Stimulated activated CD4-positive, alpha-beta T cell treated with anti-CD3 and anti-CD28 coated beads, Interleukin-15, amount 100 ng/mL, for 24 hours (primary cell): ENCODE data around the gene NDUFB2.
A peak's percentile ranks its signal among the peaks of the same experiment; 100 is the strongest.
"Not testable (repeated sequence)": the region's sequence is repeated elsewhere in the genome, so short reads cannot be mapped to it uniquely, and the experiment has no call there.

Source experiments
- DNase-seq: peaks from one replicate; pipeline ENCODE4 v3.0.0-alpha.2; 2020

The NDUFB2 gene

DNA sequence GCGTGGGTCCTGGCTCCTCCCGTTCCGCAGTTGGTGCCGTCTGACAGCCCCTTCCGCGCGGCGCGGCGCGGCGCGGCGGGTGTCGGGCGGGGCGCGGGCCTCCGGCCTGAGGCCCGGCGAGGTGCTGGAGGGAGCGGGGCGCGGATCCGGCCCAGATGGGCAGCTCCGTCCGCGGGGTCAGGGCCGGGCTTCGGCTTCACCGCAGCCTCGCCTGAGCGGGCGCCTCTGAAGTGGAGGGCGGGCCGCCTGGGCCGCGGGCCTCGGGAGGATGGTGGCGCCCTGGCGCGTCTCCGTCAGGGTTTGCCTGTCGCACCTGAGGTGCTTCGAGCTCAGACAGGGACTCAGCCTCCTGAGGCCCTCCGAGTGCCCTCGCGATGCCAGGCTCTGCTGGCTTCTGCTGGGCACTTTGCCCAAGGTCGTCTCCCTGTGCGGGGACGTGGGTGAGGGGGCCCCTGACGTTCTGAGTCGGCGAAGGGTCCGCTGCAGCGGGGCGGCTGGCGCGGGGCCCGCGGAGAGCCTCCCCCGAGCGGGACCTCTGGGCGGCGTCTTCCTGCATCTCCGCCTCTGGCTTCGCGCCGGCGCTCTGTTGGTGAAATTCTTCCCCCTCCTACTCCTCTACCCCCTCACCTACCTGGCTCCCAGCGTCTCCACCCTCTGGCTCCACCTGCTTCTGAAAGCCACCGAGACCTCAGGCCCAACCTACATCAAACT lies 23.3 kb upstream of the NDUFB2 start:
- DNase-seq = peak; percentile 70

GRCh38 chr7:140673774-140674155 lies 22.7 kb upstream of the NDUFB2 start:
- no peak for DNase-seq

GRCh38 chr7:140674356-140674800 lies 22.1 kb upstream of the NDUFB2 start:
- no peak for DNase-seq

DNA sequence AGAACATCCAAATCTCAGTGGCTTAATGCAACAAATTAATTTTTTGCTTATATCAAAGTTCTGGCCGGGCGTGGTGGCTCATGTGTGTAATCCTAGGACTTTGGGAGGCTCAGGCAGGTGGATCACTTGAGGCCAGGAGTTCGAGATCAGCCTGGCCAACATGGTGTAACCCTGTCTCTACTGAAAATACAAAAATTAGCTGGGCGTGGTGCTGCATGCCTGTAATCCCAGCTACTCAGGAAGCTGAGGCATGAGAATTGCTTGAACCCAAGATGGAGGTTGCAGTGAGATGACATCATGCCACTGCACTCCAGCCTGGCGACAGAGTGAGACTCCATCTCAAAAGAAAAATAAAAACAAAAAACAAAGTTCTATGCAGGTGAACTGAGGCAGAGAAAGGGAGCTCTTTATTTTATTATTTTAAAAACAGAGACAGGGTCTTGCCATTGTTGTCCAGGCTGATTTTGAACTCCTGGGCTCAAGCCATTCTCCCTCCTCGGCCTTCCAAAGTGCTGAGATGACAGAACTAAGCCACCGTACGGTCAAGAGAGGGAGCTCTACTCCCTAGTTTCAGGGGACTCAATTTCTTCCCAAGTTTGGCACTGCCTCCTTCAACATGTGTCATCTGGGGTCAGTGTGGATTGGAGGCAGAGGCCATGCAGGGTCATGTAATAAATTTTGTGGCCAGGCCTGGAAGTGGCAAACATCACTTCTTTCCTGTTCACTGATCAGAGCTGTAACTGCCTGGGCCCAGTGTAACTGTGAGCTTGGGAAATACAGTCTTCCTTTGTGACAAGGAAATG lies 21.4 kb upstream of the NDUFB2 start:
- no peak for DNase-seq

DNA sequence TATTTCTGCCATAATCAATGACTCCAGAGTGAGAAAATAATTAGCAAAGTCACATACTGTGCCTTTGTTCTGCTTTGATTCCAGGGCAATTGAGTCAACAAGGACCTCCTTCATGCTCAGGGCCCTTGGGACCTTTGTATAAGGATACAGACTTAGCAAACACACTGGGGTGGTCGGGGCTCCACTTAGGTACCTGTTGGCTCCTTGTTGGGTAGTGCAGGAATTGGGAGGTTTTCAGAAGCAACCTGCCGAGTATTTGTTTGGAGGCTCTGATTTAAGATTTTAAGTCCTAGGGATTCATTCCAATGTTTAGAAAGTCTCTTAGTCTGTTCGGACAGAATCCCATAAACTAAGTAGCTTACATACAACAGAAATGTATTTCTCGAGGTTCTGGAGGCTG lies 20.8 kb upstream of the NDUFB2 start:
- no peak for DNase-seq

- no peak for DNase-seq
Measured at GRCh38 chr7:140676306-140676705, 20.2 kb upstream of the NDUFB2 start.

DNA sequence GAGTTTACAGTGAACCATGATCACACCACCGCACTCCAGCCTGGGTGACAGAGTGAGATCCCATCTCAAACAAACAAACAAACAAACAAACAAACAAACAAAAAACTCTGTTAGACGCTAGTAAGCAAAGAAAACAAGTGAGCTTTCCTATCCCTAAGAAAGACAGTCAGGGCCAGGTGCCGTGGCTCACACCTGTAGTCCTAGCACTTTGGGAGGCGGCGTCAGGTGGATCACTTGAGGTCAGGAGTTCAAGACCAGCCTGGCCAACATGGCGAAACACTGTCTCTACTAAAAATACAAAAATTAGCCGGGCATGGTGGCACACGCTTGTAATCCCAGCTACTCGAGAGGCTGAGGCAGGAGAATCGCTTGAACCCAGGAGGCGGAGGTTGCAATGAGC lies 19.6 kb upstream of the NDUFB2 start:
- DNase-seq = not testable (repeated sequence)

- no peak for DNase-seq
Measured at GRCh38 chr7:140677496-140677895, 19.0 kb upstream of the NDUFB2 start.

DNA sequence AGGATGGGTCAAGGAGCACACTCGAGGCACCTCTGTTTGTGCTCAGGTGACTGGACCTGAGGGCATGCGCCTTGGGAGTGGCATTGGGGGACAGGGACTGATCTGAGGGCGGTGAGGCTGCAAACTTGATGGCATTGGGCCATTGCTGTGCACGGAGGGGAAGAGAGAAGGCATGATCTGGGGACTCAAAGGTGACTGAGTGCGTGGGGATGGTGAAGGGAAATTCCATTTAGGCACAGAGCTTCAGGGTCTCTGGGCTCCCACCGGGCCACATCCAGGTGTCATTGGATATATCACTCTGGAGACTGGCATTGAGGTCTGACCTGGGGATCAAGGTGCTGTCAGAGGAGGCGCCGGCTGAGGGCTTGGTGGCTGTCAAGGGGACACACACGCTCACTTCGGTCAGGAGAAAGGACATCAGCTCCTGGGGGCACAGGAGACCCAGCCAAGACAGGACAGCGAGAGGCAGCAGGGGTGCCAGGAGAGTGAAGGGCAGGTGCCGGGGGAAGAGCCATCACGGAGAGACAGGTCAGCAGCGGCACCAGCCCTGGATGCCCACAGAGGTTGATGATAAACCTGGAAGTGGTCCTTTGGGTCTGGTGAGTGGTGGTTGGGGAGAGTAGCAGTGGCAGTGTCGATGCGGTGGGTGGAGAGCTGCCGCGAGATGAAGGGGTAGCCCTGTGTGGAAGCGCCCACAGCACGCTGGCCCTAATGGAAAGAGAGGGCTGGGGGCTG lies 18.3 kb upstream of the NDUFB2 start:
- DNase-seq = no peak

GRCh38 chr7:140678816-140679130 lies 17.7 kb upstream of the NDUFB2 start:
- no peak for DNase-seq

DNA sequence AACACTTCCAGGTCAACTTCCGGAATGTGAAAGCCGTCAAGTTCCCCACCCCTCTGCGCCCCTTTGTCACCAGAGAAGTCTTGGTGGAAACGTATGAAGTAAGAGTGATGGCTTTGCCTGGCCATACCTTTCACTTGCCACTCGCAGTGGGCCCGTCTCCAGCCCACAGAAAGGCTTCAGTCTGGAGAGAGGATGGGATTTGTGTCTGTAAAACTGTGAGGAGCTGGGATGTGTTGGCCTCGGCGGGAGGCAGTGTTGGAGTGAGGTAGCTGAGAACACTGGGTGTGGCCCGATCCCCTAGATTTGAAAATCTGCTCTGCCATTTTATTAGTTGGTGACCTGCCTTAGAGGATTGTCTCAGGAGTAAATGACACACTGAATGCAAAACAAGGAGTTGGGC lies 17.3 kb upstream of the NDUFB2 start:
- no peak for DNase-seq

DNA sequence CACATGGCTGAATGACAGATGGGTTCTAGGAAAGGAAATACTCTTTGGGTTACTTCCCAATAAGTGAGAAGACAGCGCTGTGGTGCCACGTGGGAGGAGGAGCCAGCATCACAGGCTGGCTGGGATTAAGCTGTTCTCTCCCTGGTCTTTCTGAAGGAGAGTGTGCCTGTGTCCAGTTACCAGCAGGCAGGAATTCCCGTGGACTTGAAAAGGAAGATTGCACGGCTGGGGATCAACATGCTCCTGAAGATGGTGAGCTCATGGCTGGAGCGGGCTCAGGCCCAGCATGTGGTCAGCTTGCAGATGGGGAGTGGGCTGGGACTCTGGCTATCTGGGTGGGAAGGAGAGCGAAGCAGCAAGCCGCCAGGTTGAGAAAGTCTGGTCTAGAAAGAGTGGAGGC lies 15.6 kb upstream of the NDUFB2 start:
- no peak for DNase-seq

GRCh38 chr7:140681766-140682165 lies 14.7 kb upstream of the NDUFB2 start:
- DNase-seq = no peak

DNA sequence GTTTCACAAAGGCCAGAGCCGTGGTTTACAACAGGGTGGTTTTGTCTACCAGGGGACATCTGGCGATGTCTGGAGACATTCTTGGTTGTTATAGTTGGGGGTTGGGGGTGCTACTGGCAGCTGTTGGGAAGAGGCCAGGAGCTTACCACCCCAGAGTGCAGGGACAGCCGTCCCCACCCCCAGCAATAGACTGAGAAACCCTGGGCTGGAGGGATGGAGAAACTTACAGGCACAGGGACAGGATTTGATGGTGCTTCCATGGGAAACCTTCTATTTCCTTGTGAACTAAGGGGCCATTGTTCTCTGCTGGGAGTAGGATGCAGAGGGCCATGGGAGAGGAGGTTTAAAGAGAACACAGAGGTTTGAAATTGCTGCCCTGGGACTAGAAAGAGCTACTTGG lies 12.9 kb upstream of the NDUFB2 start:
- no peak for DNase-seq

GRCh38 chr7:140684066-140684950 lies 12.2 kb upstream of the NDUFB2 start:
- no peak for DNase-seq

GRCh38 chr7:140685407-140686087 lies 11.0 kb upstream of the NDUFB2 start:
- no peak for DNase-seq

- DNase-seq = no peak
Measured at GRCh38 chr7:140686921-140687320, 9.6 kb upstream of the NDUFB2 start.

DNA sequence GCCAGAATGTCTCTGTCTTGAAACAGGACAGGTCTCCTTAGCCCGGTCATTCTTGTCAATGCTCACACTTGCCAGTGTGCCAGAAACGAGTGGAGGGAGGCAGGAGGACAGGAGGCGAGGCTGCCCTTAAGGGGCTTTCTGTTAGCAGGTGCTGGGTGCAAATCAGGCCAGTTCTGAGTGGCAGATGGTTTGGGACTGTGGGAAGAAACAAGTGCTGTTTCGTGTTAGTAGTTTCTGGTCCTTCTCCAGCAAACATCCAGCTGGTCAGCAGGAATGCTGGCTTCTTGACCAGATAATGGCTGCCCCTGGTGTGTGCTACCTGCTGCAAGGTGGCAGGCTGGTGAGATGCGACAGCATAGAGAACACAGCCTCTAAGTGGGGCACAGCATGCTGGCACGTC lies 8.2 kb upstream of the NDUFB2 start:
- no peak for DNase-seq

- DNase-seq = no peak
Measured at GRCh38 chr7:140689199-140690152, 7.0 kb upstream of the NDUFB2 start.

- no peak for DNase-seq
Measured at GRCh38 chr7:140691376-140692045, 5.0 kb upstream of the NDUFB2 start.
